SK-N-SH treated with all-trans-retinoic acid at 6 μM for 48 hours (cell line): ENCODE data around the gene FOXC1.

Source experiments
- ATAC-seq: fragments of 200-7000 bp; cut with Tn5 transposase; 3 replicates; pipeline ENCODE4 v1.9.1; 2020; ENCODE audit warnings: mild to moderate bottlenecking, moderate library complexity
- ARNTL ChIP-seq: fragments of 450-650 bp; formaldehyde crosslinking; IDR thresholded peaks from 2 replicates; pipeline ENCODE4 v1.5.0; 2020; ENCODE audit warnings: low read depth, mild to moderate bottlenecking, moderate library complexity, borderline replicate concordance
- ESRRG ChIP-seq: fragments of 250-450 bp; sonication (Bioruptor Pico); IDR thresholded peaks from 2 replicates; pipeline ENCODE4 v1.6.1; 2021; ENCODE audit warnings: mild to moderate bottlenecking
- ISL1 ChIP-seq: fragments of 250-450 bp; sonication (Bioruptor Pico); IDR thresholded peaks from 2 replicates; pipeline ENCODE4 v2.1.2; 2022; ENCODE audit warnings: mild to moderate bottlenecking, moderate library complexity
- SNAI2 ChIP-seq: fragments of 250-450 bp; sonication (Bioruptor Pico); IDR thresholded peaks from 2 replicates; pipeline ENCODE4 v1.5.0; 2020; ENCODE audit warnings: mild to moderate bottlenecking, moderate library complexity
- TCF4 ChIP-seq: fragments of 250-450 bp; sonication (Bioruptor Pico); IDR thresholded peaks from 2 replicates; pipeline ENCODE4 v1.8.0; 2021; ENCODE audit warnings: mild to moderate bottlenecking, moderate library complexity, borderline replicate concordance
- TOX ChIP-seq: fragments of 250-450 bp; sonication (Bioruptor Pico); IDR thresholded peaks from 2 replicates; pipeline ENCODE4 v1.8.0; 2021; ENCODE audit warnings: mild to moderate bottlenecking, moderate library complexity, borderline replicate concordance
- ZFP3 ChIP-seq: fragments of 250-450 bp; sonication (Bioruptor Pico); IDR thresholded peaks from 2 replicates; pipeline ENCODE4 v1.5.0; 2020; ENCODE audit warnings: mild to moderate bottlenecking, moderate library complexity
- ZFP30 ChIP-seq: fragments of 450-650 bp; formaldehyde crosslinking; IDR thresholded peaks from 2 replicates; pipeline ENCODE4 v1.5.0; 2022; ENCODE audit warnings: mild to moderate bottlenecking, moderate library complexity
- ZNF8 ChIP-seq: fragments of 450-650 bp; formaldehyde crosslinking; IDR thresholded peaks from 2 replicates; pipeline ENCODE4 v1.5.0; 2020; ENCODE audit warnings: mild to moderate bottlenecking, moderate library complexity
- TF ChIP-seq, protein P1 (sequence below): fragments of 250-450 bp; sonication (Bioruptor Pico); IDR thresholded peaks from 2 replicates; pipeline ENCODE4 v1.5.0; 2020; ENCODE audit warnings: mild to moderate bottlenecking, moderate library complexity
- TF ChIP-seq, protein P2 (sequence below): fragments of 250-450 bp; sonication (Bioruptor Pico); IDR thresholded peaks from 2 replicates; pipeline ENCODE4 v1.5.1; 2021; ENCODE audit warnings: mild to moderate bottlenecking, moderate library complexity
- TF ChIP-seq, protein P3 (sequence below): fragments of 250-450 bp; sonication (Bioruptor Pico); IDR thresholded peaks from 2 replicates; pipeline ENCODE4 v1.5.1; 2020; ENCODE audit warnings: low read depth, mild to moderate bottlenecking, moderate library complexity
- TF ChIP-seq, protein P4 (sequence below): fragments of 250-450 bp; sonication (Bioruptor Pico); IDR thresholded peaks from 2 replicates; pipeline ENCODE4 v1.8.0; 2021; ENCODE audit warnings: low read depth, mild to moderate bottlenecking, moderate library complexity, borderline replicate concordance

Gene FOXC1

DNA sequence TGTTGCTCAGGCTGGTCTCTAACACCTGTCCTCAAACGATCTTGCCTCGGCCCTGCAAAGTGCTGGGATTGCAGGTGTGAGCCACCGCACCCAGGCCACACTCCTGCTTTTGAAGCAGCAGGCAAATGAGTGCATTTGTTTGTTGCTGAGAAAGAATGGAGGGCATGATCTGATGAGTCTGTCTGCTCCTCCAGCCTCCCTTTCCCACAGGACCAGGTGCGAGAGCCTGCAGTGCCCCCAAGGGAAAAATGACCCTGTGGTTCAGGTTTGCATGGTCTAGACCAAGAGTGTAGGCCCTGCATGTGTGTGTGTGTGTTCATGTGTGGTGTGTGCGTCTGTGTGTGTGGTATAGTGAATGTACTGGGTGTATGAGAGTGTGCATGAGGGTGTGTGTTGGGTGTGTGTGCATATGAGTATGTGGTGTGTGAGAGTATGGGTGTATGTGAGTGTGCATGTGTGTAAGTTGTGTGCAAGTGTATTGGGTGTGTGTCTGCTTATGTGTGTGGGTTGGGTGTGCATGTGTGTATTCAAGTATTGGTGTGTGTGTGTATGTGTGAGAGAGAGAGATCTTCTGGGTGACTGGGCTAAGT, 22.8 kb upstream of the FOXC1 start (continued):
- TF ChIP-seq, protein P1, sequence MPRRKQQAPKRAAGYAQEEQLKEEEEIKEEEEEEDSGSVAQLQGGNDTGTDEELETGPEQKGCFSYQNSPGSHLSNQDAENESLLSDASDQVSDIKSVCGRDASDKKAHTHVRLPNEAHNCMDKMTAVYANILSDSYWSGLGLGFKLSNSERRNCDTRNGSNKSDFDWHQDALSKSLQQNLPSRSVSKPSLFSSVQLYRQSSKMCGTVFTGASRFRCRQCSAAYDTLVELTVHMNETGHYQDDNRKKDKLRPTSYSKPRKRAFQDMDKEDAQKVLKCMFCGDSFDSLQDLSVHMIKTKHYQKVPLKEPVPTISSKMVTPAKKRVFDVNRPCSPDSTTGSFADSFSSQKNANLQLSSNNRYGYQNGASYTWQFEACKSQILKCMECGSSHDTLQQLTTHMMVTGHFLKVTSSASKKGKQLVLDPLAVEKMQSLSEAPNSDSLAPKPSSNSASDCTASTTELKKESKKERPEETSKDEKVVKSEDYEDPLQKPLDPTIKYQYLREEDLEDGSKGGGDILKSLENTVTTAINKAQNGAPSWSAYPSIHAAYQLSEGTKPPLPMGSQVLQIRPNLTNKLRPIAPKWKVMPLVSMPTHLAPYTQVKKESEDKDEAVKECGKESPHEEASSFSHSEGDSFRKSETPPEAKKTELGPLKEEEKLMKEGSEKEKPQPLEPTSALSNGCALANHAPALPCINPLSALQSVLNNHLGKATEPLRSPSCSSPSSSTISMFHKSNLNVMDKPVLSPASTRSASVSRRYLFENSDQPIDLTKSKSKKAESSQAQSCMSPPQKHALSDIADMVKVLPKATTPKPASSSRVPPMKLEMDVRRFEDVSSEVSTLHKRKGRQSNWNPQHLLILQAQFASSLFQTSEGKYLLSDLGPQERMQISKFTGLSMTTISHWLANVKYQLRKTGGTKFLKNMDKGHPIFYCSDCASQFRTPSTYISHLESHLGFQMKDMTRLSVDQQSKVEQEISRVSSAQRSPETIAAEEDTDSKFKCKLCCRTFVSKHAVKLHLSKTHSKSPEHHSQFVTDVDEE = no peak

DNA sequence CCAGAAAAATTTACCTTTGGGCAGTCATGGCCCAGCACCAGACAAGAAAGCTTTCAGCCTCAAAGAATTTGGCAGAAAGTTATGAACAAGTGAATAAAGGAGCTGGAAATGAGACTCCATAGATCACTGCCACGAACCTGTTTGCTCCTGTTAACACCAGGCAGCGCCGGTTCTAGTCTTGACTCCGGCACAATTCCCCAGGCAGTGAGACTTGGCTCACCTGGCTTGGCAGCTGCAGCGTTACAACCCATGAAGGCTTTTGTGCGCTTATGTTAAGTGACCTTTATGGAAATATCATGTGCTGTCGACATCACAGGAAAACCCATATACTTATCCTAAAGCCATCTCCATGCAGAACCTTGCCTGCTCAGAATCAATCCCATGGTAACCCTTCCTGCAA, 22.2 kb upstream of the FOXC1 start:
- TF ChIP-seq ISL1 (CRISPR knock-in tag) = no peak
- TF ChIP-seq, protein P2, sequence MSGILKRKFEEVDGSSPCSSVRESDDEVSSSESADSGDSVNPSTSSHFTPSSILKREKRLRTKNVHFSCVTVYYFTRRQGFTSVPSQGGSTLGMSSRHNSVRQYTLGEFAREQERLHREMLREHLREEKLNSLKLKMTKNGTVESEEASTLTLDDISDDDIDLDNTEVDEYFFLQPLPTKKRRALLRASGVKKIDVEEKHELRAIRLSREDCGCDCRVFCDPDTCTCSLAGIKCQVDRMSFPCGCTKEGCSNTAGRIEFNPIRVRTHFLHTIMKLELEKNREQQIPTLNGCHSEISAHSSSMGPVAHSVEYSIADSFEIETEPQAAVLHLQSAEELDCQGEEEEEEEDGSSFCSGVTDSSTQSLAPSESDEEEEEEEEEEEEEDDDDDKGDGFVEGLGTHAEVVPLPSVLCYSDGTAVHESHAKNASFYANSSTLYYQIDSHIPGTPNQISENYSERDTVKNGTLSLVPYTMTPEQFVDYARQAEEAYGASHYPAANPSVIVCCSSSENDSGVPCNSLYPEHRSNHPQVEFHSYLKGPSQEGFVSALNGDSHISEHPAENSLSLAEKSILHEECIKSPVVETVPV (CRISPR knock-in tag) = no peak
- TF ChIP-seq ARNTL (CRISPR knock-in tag) = no peak
- no peak for TF ChIP-seq SNAI2 (CRISPR knock-in tag)
- no peak for TF ChIP-seq TCF4
- TF ChIP-seq ZNF8 (CRISPR knock-in tag) = no peak
- no peak for ATAC-seq

DNA sequence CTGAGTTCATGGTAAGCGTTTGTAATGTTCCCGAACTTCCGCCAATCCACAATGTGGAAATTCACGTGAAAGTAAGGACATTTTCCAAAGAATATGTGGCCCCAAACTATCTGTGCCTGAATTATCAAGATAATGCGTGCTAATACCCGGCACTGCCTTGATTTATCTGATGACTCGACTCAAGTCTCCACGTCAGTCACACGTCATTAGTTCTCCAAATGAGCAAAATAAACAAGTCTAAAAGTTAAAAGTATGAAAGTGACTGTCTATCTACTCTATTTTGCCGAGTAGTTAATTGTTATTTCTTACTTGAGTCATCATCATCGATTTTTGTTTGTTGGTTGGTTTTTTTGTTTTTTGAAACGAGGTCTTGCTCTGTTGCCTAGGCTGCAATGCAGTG, 21.7 kb upstream of the FOXC1 start:
- TF ChIP-seq ZFP30 (CRISPR knock-in tag) = no peak
- TF ChIP-seq ARNTL (CRISPR knock-in tag) = no peak
- TF ChIP-seq, protein P3, sequence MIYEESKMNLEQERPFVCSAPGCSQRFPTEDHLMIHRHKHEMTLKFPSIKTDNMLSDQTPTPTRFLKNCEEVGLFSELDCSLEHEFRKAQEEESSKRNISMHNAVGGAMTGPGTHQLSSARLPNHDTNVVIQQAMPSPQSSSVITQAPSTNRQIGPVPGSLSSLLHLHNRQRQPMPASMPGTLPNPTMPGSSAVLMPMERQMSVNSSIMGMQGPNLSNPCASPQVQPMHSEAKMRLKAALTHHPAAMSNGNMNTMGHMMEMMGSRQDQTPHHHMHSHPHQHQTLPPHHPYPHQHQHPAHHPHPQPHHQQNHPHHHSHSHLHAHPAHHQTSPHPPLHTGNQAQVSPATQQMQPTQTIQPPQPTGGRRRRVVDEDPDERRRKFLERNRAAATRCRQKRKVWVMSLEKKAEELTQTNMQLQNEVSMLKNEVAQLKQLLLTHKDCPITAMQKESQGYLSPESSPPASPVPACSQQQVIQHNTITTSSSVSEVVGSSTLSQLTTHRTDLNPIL (CRISPR knock-in tag) = no peak
- TF ChIP-seq, protein P2 (CRISPR knock-in tag) = no peak
- no peak for ATAC-seq

DNA sequence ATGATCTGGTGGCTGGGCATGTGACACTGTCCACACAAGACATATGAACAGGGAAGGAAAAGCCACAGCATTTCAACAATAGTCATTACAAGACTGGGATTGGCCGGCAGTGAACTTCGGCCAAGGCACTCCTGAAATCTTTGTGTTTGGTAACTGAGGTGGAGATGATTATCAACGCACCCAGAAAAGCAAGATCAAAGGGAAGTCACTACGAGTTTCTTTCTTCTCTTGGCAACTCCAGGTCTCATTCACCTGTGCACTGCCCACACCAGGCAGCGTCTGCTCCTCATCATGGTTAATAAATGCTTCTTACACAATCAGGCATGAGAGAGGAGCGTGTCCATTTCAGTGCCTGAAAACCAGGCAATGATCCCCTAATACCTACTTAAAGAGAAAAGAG, 20.5 kb upstream of the FOXC1 start:
- ATAC-seq = no peak
- TF ChIP-seq ESRRG = no peak
- TF ChIP-seq SNAI2 (CRISPR knock-in tag) = no peak
- TF ChIP-seq TOX (CRISPR knock-in tag) = no peak
- TF ChIP-seq, protein P2 (CRISPR knock-in tag) = no peak
- no peak for TF ChIP-seq TCF4
- TF ChIP-seq ZFP3 (CRISPR knock-in tag) = no peak
- TF ChIP-seq, protein P3 (CRISPR knock-in tag) = no peak
- TF ChIP-seq, all 23 proteins: peak for 0

DNA sequence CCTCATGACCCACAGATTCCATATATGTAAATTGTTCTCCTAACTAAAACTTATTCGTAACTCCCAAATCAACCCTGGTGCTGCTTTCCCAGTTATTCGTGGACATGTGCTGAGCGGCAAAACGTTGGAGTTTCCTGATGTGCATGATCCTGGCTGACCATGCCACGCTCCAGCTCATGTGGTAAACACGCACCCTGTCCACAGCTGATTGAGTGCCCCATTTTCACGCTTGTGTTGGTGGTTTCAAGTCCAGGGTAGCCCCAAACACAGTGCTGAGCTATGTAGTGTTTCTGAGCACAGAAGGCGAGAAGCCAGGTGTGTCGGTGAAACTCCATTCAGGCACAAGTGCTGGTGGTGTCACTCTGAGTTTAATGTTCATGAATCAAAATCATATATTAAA, 19.1 kb upstream of the FOXC1 start:
- no peak for ATAC-seq
- TF ChIP-seq, protein P4, sequence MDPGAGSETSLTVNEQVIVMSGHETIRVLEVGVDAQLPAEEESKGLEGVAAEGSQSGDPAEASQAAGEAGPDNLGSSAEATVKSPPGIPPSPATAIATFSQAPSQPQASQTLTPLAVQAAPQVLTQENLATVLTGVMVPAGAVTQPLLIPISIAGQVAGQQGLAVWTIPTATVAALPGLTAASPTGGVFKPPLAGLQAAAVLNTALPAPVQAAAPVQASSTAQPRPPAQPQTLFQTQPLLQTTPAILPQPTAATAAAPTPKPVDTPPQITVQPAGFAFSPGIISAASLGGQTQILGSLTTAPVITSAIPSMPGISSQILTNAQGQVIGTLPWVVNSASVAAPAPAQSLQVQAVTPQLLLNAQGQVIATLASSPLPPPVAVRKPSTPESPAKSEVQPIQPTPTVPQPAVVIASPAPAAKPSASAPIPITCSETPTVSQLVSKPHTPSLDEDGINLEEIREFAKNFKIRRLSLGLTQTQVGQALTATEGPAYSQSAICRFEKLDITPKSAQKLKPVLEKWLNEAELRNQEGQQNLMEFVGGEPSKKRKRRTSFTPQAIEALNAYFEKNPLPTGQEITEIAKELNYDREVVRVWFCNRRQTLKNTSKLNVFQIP (CRISPR knock-in tag) = no peak
- TF ChIP-seq TCF4 (no peak), ZFP3 (CRISPR knock-in tag) (no peak), ZFP30 (CRISPR knock-in tag) (no peak)
- TF ChIP-seq, all 23 proteins: peak for 0
